Measurements from ENCODE around the gene C20orf144.

DNA sequence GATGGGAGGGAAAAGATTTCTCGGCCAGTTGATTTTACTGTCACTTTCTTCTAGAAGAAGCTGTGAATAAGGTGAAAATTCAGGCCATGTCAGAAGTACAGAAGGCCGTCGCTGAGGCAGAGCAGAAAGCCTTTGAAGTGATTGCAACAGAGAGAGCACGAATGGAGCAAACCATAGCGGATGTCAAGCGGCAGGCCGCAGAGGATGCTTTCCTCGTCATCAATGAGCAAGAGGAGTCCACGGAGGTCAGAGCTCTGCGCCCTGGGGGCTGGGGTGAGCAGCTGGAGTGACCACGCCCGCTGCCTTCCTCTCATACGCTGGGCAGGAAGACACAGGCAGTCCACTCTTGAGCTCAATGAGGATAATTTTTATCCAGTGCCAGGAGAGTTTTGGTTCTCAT lies 21.8 kb upstream of the C20orf144 start:
- TF ChIP-seq, protein P1, sequence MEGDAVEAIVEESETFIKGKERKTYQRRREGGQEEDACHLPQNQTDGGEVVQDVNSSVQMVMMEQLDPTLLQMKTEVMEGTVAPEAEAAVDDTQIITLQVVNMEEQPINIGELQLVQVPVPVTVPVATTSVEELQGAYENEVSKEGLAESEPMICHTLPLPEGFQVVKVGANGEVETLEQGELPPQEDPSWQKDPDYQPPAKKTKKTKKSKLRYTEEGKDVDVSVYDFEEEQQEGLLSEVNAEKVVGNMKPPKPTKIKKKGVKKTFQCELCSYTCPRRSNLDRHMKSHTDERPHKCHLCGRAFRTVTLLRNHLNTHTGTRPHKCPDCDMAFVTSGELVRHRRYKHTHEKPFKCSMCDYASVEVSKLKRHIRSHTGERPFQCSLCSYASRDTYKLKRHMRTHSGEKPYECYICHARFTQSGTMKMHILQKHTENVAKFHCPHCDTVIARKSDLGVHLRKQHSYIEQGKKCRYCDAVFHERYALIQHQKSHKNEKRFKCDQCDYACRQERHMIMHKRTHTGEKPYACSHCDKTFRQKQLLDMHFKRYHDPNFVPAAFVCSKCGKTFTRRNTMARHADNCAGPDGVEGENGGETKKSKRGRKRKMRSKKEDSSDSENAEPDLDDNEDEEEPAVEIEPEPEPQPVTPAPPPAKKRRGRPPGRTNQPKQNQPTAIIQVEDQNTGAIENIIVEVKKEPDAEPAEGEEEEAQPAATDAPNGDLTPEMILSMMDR (IDR thresholded peaks at IDR 0.05), result no peak
- TF ChIP-seq POLR2A (IDR thresholded peaks at IDR 0.05), result no peak
